GM06990 (cell line): ENCODE results near the gene VAV2.
A peak's percentile ranks its signal among the peaks of the same experiment; 100 is the strongest.

Source experiments
- DNase-seq: peaks from one replicate; pipeline ENCODE4 v3.0.0-alpha.2; 2011; ENCODE audit not compliant: insufficient read length; ENCODE audit errors: extremely low read depth
- H3K27me3 ChIP-seq: replicated peaks from 2 replicates; pipeline ENCODE4 v1.6.0; 2011; ENCODE audit warnings: low read length; ENCODE audit not compliant: control insufficient read depth, insufficient read depth
- H3K36me3 ChIP-seq: 2 replicates; pipeline ENCODE4 v1.5.1; 2011; ENCODE audit warnings: low read length; ENCODE audit not compliant: control insufficient read depth, insufficient read depth
- H3K4me3 ChIP-seq: replicated peaks from 2 replicates; pipeline ENCODE4 v1.5.1; 2011; ENCODE audit warnings: low read depth, mild to moderate bottlenecking, control low read depth, low read length
- CTCF ChIP-seq: IDR thresholded peaks from 2 replicates; pipeline ENCODE4 v1.5.1; 2011; ENCODE audit warnings: low read length, control low read depth, mild to moderate bottlenecking, inconsistent platforms; ENCODE audit not compliant: insufficient read depth, poor library complexity, severe bottlenecking

VAV2 gene

GRCh38 chr9:133981958-133982681 lies 10.0 kb downstream of the VAV2 start:
- no peak for DNase-seq
- Histone ChIP-seq H3K4me3 (no peak overlapping the region), H3K36me3 (peaks cover 4% of the 10 kb centered on the region), H3K27me3 (no peaks in the 10 kb centered on the region)
- no peak for TF ChIP-seq CTCF

GRCh38 chr9:133981589-133981957 lies 10.6 kb downstream of the VAV2 start:
- TF ChIP-seq CTCF = no peak
- H3K4me3 ChIP-seq = no peak overlapping the region
- H3K27me3 ChIP-seq = no peaks in the 10 kb centered on the region
- no peak for DNase-seq
- peaks cover 4% of the 10 kb centered on the region for H3K36me3 ChIP-seq

GRCh38 chr9:133980864-133981588 lies 11.1 kb downstream of the VAV2 start:
- DNase-seq = no peak
- Histone ChIP-seq H3K36me3 (peaks cover 1% of the 10 kb centered on the region), H3K27me3 (no peaks in the 10 kb centered on the region), H3K4me3 (no peak overlapping the region)
- TF ChIP-seq CTCF = no peak

GRCh38 chr9:133979921-133980863 lies 11.9 kb downstream of the VAV2 start:
- Histone ChIP-seq H3K4me3 (peak overlapping the region; percentile 23), H3K36me3 (peaks cover 1% of the 10 kb centered on the region), H3K27me3 (no peaks in the 10 kb centered on the region)
- TF ChIP-seq CTCF = no peak
- DNase-seq = no peak

GRCh38 chr9:133979273-133979920 lies 12.7 kb downstream of the VAV2 start:
- DNase-seq = peak; percentile 66
- peaks cover 1% of the 10 kb centered on the region for H3K36me3 ChIP-seq
- no peak for TF ChIP-seq CTCF
- peak overlapping the region; percentile 23 for H3K4me3 ChIP-seq
- no peaks in the 10 kb centered on the region for H3K27me3 ChIP-seq
